Stimulated activated CD8-positive, alpha-beta memory T cell treated with anti-CD3 and anti-CD28 coated beads, Interleukin-15, amount 100 ng/mL, for 4 hours (primary cell): Measurements from ENCODE around the gene ALDH5A1.
"Not testable (repeated sequence)": the region's sequence is repeated elsewhere in the genome, so short reads cannot be mapped to it uniquely, and the experiment has no call there.

Source experiments
- DNase-seq, 2 donors: peaks; one replicate each; pipeline ENCODE4 v3.0.0-alpha.2; 2020; ENCODE audit warnings: low read depth in 2 of 2

ALDH5A1 gene

DNA sequence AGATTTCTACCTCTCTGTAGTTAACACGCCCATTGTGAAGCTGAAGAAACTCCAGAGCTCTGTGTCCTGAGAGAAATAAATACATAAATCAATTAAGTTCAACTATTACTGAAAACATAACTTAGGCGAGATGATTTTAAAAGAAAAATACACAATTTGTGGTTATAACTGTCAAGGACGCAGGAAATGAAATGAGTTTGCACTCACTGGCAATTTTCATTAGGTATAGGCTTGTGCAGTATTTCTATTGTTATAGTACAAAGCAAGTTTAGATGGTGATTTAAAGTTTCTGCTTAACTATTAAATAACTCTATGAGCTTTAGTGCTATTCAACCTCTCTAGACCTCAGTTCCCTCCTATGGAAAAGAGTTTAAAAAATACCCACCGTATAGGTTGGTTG, 8.7 kb upstream of the ALDH5A1 start:
- no peak for DNase-seq

- DNase-seq, result no peak
These were observed 5.3 kb upstream of the ALDH5A1 start, which contains the start of gene GPLD1 for GRCh38 chr6:24489470-24489869. TSS of gene GPLD1 (minus strand) at chr6:24489578. CDS start at chr6:24489511, 67 bp downstream.

DNA sequence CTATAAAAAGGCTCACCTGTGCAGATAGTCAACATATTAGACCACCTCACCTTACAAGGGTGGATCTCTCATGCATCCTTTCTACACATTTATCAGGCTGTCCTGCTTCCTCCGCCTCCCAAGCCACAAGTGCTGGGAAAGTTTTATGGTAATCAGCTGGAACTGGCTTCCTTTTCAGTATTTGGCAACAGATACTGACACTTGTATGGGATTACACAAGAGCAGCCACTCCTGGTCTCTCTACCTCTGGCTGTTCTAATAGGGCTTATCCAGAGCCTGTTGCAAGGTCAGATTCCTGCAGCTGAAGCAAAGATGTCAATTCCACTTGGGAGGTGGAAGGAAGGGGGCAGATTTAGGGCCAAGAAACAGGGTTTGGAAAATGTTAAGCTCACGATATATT, 4.9 kb upstream of the ALDH5A1 start:
- DNase-seq, result no peak

DNA sequence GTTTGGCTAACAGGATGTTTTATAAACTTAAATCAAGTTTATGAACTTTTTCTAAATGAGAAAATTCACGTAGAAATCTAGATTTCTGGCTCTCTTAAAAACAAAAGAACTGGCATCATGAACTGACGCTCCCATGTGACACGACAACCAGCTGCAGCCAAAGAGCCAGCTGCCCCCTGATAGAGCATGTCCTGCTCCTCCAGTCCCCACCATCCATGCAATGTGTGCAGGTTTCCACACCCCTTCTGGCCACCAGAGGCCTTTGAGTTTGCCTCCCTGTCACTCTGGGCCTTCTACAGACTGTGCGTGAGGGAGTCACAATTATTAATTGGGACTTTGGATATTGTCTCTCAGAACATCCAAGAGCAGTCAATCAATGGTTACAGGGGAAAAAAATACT, 3.8 kb upstream of the ALDH5A1 start:
- no peak for DNase-seq

DNA sequence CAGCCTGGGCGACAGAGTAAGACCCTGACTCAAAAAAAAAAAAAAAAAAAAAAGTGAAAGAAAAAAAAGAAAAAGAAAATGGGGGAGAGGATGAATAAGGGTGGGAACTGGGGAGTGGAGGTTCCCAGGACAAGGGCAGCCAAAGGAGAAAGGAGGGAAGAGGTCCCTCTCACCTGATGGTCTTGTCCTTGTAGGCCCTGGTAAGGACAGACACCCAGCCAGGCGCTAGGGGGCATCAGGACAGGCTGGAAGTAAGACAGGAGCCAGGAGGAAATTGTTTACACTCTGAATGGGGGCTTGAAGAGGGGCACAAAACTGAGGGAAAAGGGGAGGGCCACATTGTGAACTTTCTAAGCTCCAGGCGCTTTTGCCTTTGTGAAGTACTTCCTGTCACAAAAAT, 2.3 kb upstream of the ALDH5A1 start:
- DNase-seq, result no peak

GRCh38 chr6:24493945-24494820, 586 bp upstream of the ALDH5A1 start:
- no peak for DNase-seq

- DNase-seq, result no peak
These were observed 2.6 kb downstream of the ALDH5A1 start for GRCh38 chr6:24497254-24497970.

DNA sequence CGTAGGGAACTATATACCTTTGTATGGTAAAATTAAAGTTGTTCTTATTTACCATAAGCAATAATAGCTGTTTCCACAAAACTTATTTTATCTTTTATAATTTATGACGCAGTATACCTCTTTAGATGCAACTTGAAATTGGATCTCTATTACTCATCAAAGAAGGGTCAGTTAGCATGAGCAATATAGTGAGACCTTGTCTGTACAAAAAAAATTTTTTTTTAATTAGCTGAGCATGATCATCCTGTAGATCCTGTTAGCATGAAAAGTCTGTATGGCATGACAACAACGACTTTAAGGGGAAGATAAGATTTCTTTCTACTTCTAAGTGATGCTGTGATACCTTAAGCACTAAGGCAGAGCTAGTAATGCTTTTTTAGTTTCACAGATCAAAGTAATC, 5.9 kb downstream of the ALDH5A1 start:
- no peak for DNase-seq

DNA sequence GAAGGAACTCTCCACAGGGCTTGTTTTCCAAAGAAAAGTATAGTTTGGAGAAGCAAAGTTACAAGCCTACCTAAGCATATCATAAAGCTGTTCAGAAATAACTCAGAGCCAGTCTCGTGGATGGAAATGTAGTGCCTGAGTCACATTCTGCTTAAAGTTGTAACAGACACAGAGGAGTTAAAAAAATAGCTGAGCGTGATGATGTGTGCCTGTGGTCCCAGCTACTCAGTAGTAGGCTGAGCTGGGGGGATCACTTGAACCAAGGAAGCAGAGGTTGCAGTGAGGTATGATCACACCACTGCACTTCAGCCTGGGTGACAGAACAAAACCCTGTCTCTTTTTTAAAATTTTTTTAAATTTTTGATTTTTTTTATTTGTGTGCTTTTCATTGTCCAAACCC, 6.6 kb downstream of the ALDH5A1 start:
- no peak for DNase-seq

DNA sequence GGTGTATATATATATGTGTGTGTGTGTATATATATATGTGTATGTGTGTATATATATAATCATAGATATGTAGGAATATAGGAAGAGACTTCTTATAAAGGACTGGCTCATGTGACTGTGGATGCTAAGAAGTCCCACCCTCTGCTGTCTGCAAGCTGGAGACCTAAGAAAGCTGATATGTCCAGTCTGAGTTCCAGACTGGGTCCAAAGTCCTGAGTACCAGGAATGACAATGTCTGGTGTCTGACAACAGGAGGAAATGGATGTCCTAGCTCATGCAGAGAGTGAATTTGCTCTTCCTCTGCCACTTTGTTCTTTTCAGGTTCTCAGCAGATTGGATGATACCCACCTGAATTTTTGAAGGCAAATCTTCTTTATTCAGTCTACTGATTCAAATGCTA, 7.1 kb downstream of the ALDH5A1 start:
- no peak for DNase-seq

- DNase-seq, result no peak
These were observed 9.5 kb downstream of the ALDH5A1 start for GRCh38 chr6:24504287-24504648.

- no peak for DNase-seq
These were observed 10.1 kb downstream of the ALDH5A1 start for GRCh38 chr6:24504649-24505586.

GRCh38 chr6:24506814-24507520, 12.2 kb downstream of the ALDH5A1 start:
- DNase-seq, result no peak

DNA sequence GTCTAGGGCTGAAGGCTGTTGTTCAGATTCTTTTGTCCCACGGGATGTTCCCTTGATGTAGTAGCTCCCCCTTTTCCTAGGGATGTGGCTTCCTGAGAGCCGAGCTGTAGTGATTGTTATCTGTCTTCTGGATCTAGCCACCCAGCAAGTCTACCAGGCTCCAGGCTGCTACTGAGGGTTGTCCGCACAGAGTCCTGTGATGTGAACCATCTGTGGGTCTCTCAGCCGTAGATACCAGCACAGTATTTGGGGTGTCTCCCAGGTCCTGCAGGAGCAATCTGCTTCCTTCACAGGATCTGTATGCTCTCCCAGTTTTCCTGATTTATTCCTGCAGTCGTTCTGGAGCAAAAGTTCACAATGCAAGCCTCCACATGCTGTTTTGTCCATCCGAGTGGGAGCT, 17.2 kb downstream of the ALDH5A1 start:
- DNase-seq, result not testable (repeated sequence)

DNA sequence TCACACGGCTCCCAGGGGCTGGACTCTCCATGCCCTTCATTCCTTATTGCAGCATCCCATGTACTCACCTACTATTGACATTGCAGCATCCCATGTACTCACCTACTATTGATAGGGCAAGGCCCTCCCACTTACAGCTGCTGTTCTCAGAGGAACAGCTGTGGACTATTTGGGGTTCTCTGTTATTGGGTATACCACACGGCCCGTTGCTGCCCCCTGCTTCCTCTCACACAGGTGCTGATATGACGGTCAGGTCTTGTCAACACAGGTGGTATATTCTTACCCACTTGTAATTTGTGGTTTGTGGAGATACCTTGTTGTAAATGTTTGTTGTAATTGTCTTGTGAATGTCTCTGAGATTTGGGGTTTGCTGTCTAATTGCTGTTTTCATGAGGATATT, 18.8 kb downstream of the ALDH5A1 start:
- DNase-seq, result no peak

DNA sequence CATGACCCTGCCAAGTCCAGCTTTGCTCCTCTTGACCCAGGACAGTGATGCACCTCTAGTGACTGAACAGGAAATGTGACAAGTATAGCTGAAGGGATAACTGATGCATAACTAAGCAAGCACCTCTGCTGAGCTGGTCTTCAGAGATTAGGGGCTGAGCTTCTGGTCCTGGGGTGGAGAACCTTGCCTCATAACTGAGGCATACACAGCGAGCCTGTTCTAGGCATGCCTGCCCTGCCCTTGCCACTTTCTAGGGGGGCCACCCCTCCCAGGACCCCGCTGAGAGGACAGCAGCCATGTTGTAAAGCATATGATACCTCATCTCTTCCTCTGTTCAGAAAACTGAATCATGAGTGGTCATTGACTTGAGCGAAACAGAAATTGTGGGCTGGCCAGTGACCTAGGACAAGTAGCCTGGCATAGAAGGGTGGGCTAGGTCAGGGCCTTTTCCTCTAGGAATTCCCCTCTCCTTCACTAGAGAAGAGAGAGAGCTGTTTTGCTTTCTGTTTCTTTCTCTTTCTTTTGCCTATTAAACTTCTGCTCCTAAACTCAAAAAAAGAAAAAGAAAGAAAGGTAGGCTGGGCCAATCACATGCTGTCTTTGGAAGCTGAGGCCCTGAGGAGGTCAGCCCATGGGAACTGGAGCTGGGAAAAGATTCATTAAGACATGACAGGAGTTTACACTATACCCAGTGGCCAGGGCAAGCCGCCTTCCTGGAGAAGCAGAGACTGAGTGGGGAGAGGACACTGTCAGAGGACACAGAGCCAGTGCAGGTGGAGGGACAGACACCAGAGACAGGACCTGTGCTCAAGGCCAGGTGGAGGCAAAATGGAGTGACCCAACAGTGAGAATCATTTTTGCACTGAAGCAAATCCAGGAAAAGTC, 23.1 kb downstream of the ALDH5A1 start:
- no peak for DNase-seq

- no peak for DNase-seq
These were observed 26.3 kb downstream of the ALDH5A1 start for GRCh38 chr6:24520929-24521546.

- no peak for DNase-seq
These were observed 27.7 kb downstream of the ALDH5A1 start for GRCh38 chr6:24522228-24523176.

GRCh38 chr6:24524329-24524728, 29.6 kb downstream of the ALDH5A1 start:
- DNase-seq, result no peak
